GM18526 (cell line): ENCODE measurements around the gene SORCS2.

Experiments used
- POLR2A ChIP-seq: IDR thresholded peaks from 3 replicates; pipeline ENCODE4 v1.6.1; 2011; ENCODE audit not compliant: insufficient read length; ENCODE audit errors: extremely low read depth

SORCS2 gene

GRCh38 chr4:7434141-7434765 is 241.9 kb downstream of the SORCS2 start:
- TF ChIP-seq POLR2A, result no peak

- no peak for TF ChIP-seq POLR2A
These were observed 242.4 kb downstream of the SORCS2 start, which contains the start of gene PSAPL1 for GRCh38 chr4:7434766-7435150. Gene PSAPL1, minus strand, starts transcription at chr4:7434930. Its CDS starts 51 bp downstream, at chr4:7434879.

DNA sequence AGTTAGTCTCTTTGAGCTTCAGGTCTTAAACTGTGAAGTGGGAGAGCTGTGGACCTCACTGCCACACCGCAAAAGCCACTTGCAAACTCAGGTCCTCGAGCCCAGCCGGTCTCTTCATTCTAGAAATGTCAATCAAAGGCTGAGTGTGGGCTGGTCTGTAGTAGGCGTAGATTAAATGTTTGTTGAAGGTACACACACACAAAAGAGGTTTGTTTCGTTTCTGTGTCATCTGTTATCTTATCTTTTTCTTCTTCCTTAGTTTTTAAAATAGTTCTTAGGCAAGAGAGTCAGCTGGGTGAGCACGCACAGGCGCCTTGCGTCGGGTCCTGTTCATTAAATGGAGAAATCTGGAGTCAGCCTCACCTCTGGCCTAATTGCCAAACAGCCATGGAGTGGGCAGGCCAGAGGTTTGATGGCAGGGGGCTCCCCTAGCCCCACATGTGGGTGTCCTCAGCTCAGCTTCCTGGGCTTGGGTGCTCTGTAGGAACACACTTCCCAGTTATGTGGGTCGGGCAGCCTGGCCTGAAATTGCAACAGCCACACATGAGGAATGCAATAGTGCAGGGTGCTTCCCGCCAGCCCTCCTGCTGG is 243.2 kb downstream of the SORCS2 start:
- no peak for TF ChIP-seq POLR2A

- TF ChIP-seq POLR2A, result no peak
These were observed 243.9 kb downstream of the SORCS2 start for GRCh38 chr4:7436256-7436655.

- no peak for TF ChIP-seq POLR2A
These were observed 247.4 kb downstream of the SORCS2 start for GRCh38 chr4:7439699-7440098.

DNA sequence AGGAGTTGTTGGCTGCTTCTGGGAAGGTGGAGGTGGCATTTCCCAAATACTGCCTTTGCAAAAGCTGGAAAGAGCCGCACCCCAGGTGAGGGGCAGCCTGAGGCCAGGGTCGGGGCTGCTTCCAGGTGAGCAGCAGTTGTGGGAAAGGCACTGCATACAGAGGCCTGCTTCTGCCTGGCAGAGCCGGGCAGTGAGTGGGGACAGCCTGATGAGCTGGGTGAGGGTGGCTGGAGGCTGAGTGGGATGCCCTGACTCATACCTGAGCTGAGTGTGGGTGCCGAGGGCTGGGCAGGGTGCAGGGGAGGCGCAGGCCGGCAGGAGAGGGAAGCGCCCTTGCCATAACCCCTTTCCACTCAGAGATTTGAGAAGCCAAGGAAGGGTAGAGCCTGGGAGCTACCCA is 248.9 kb downstream of the SORCS2 start:
- no peak for TF ChIP-seq POLR2A

GRCh38 chr4:7442574-7443162 is 250.3 kb downstream of the SORCS2 start:
- TF ChIP-seq POLR2A, result no peak

- TF ChIP-seq POLR2A, result no peak
These were observed 252.0 kb downstream of the SORCS2 start for GRCh38 chr4:7444314-7444713.

DNA sequence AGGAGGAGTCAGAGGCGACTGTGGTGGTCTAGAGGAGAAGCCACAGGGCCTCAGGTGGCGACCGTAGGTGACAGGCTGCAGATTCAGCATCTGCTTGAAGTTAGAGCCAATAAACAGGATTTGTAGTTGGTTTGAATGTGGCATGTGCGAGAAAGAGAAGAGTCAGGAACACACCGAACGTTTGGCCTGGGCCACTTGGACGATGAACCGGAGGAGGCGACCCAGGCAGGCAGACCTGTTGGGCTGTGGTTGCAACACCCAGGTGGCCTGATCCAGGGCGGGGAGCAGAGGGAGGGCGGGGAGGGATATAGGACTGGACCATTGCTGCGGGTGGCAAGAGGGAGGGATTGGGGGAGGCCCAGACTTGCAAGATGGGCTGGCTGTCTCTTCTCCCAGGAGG is 252.4 kb downstream of the SORCS2 start:
- TF ChIP-seq POLR2A, result no peak

DNA sequence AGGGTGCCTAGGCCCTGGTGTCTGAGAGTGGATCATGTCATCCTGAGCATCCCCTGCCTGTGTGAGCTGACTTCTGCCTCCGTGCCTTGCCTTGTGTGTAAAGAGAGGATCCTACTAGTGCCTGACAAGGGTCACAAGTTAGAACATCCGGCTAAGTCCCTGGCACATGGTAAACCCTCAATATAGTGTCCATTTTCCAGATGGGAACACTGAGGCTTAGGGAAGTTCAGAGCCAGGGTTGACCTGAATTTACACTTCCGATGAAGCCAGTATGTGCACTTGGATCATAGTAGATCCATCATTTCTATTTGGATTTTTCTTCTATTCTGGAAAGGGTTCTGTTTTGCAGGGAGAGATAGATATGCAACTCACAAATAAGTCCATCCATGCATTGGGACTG is 254.9 kb downstream of the SORCS2 start:
- no peak for TF ChIP-seq POLR2A

- no peak for TF ChIP-seq POLR2A
These were observed 255.7 kb downstream of the SORCS2 start for GRCh38 chr4:7448036-7448435.

- TF ChIP-seq POLR2A, result no peak
These were observed 258.6 kb downstream of the SORCS2 start for GRCh38 chr4:7450775-7451433.

DNA sequence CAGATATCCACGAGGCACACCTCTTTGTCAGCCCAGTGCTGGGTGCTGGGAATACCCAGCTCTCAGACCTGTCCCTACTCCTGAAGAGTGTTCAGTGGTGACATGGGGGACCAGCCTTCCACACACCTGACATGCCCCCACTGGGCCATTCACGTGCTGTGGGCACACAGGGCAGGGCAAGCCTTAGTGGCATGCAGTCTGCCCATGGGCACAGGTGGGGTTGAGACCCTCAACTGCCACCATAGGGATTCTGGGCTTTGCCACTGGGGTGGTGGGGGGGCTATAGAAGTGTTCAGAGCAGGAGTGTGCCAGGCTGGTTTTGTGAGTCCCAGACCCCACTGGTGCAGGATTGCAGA is 259.1 kb downstream of the SORCS2 start:
- TF ChIP-seq POLR2A, result no peak

- no peak for TF ChIP-seq POLR2A
These were observed 259.5 kb downstream of the SORCS2 start for GRCh38 chr4:7451800-7452199.

DNA sequence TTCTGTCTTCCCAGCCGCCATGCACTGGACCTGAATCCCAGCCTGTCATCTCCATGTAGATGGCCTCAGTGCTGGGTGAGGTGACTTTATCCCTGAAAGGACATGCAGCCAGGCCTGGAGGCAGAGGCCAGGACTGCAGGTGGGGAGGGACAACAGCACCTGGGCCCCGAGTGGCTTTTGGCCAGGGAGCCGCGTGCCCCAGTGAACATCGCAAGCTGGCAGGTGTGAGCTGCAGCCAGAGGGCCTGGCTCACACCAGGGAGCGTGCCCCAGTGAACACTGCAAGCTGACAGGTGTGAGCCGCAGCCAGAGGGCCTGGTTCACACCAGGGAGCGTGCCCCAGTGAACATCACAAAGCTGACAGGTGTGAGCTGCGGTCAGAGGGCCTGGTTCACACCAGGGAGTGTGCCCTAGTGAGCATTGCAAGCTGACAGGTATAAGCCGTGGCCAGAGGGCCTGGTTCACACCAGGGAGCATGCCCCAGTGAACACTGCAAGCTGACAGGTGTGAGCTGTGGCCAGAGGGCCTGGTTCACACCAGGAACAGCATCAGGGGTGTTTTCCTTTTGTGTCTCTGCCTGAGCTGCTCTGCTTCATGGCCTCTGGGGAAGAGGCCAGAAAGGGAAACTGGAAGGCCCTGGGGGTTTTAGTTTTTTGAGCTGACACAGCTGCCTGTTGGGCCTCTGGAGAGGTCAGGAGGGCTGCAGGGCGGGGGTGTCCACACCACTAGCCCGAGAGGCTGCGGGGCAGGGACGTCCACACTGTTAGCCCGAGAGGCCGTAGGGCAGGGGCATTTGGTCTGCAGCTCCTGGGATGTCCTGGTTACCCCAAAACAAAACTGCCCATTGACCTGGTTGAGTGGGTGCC is 265.1 kb downstream of the SORCS2 start:
- no peak for TF ChIP-seq POLR2A
